GM12892 (cell line): ENCODE data around the gene C2CD2L.

Experiments used
- POLR2A ChIP-seq: IDR thresholded peaks from 2 replicates; pipeline ENCODE4 v1.6.1; 2011; ENCODE audit warnings: low read depth, low read length, control low read depth
- POLR2AphosphoS5 ChIP-seq: IDR thresholded peaks from 2 replicates; pipeline ENCODE4 v1.6.1; 2011; ENCODE audit warnings: low read depth, low read length, control low read depth

- TF ChIP-seq POLR2A, result no peak
- no peak for TF ChIP-seq POLR2AphosphoS5
Measured at GRCh38 chr11:119161871-119162270, 54.7 kb downstream of the C2CD2L start.
